HG03571 (cell line): Measurements from ENCODE around the gene PRSS2.

Experiments used
- ATAC-seq: cut with Tn5 transposase; IDR thresholded peaks from one replicate; pipeline ENCODE4 v1.9.1; 2021; ENCODE audit not compliant: unreplicated experiment

Gene PRSS2

GRCh38 chr7:142819530-142819929, 48.8 kb downstream of the PRSS2 start:
- no peak for ATAC-seq

DNA sequence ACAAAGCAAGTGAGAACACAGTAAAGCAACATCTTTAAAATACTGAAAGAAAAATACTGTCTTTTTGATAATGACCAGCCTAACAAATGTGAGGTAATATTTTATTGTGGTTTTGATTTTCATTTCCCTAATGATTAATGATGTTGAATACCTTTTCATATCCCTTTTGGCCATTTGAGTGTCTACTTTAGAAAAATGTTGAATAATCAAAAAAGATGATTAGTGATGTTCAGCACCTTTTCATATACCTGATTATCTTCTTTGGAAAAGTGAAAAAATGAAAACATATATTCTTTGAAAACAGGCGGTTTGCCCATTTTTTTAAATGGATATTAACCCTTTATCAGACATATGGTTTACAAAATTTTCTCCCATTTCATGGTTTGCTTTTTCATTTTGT, 51.9 kb downstream of the PRSS2 start:
- ATAC-seq, result no peak
